A549 (cell line): ENCODE results near the gene POLDIP3. TPM values are rescaled to one million over a fixed set of nuclear protein-coding genes. Genes with fewer than 3 reads are reported as not detected.

Source experiments
- ATAC-seq, 2 experiments: fragments of 200-7000 bp in 1 of 2; fragments of >200 bp in 1 of 2; cut with Nextera tagmentation in 1 of 2; cut with Tn5 transposase in 1 of 2; 3 replicates each; pipeline versions ENCODE4 v1.8.0 to v1.9.1; 2018 to 2020; ENCODE audit warnings: mild to moderate bottlenecking in 1 of 2, moderate library complexity in 1 of 2
- CTCF ChIA-PET: fragments of 300-600 bp; sonication (Branson Sonifier 250); formaldehyde crosslinking; extraction: SDS; loops from one replicate; lab custom pipeline; 2021; ENCODE audit warnings: antibody characterized with exemption, inconsistent platforms; lab: Yijun Ruan, JAX
- POLR2A ChIA-PET: fragments of 350-600 bp; formaldehyde crosslinking; extraction: SDS; loops from one replicate; lab custom pipeline; 2021; ENCODE audit warnings: antibody characterized with exemption, inconsistent platforms; lab: Yijun Ruan, JAX
- DNase-seq, 2 experiments: peaks; one replicate each; pipeline versions ENCODE4 v3.0.0 to v3.0.0-alpha.2; 2011 to 2016; ENCODE audit warnings: low read depth in 1 of 2, low spot score in 1 of 2
- FAIRE-seq: peaks from 2 replicates; lab custom pipeline; 2011; peaks lifted over from hg19 to GRCh38; lab: Jason Lieb, UNC
- H3K27ac ChIP-seq, 2 experiments: fragments of >200 bp; sonication (Bioruptor Twin); formaldehyde crosslinking; 3 replicates each; pipeline ENCODE4 v1.5.1; 2016 to 2017
- H3K4me1 ChIP-seq: fragments of >200 bp; sonication (Bioruptor Twin); formaldehyde crosslinking; 3 replicates; pipeline ENCODE4 v1.6.1; 2016
- H3K4me2 ChIP-seq: fragments of >200 bp; sonication (Bioruptor Twin); formaldehyde crosslinking; 3 replicates; pipeline ENCODE4 v1.6.1; 2016
- H3K4me3 ChIP-seq: fragments of >200 bp; sonication (Bioruptor Twin); formaldehyde crosslinking; 3 replicates; pipeline ENCODE4 v1.5.1; 2016
- H3K9me3 ChIP-seq: fragments of >200 bp; sonication (Bioruptor Twin); formaldehyde crosslinking; 3 replicates; pipeline ENCODE4 v1.6.1; 2016
- BCL3 ChIP-seq: fragments of >200 bp; sonication (Bioruptor Twin); formaldehyde crosslinking; IDR thresholded peaks from 3 replicates; pipeline ENCODE4 v1.6.1; 2016
- CEBPB ChIP-seq, 2 experiments: fragments of >200 bp in 1 of 2; sonication (Bioruptor Twin) in 1 of 2; formaldehyde crosslinking in 1 of 2; IDR thresholded peaks; 2 replicates each; pipeline ENCODE4 v1.6.1; 2012 to 2016
- CHD2 ChIP-seq: fragments of 150-350 bp; IDR thresholded peaks from 2 replicates; pipeline ENCODE4 v1.6.1; 2014; ENCODE audit warnings: low read length; ENCODE audit not compliant: partially characterized antibody
- CHD4 ChIP-seq: fragments of 200-600 bp; sonication (generic); IDR thresholded peaks from 2 replicates; pipeline ENCODE4 v1.6.1; 2016; ENCODE audit warnings: antibody characterized with exemption, mild to moderate bottlenecking, borderline replicate concordance
- CTCF ChIP-seq: fragments of >200 bp; sonication (Bioruptor Twin); formaldehyde crosslinking; IDR thresholded peaks from 3 replicates; pipeline ENCODE4 v1.5.1; 2016
- E2F6 ChIP-seq: IDR thresholded peaks from 2 replicates; pipeline ENCODE4 v1.6.1; 2012; ENCODE audit warnings: low read depth, borderline replicate concordance
- ESRRA ChIP-seq: fragments of 150-350 bp; IDR thresholded peaks from 2 replicates; pipeline ENCODE4 v1.6.1; 2014; ENCODE audit warnings: mild to moderate bottlenecking, low read length, borderline replicate concordance
- FOXS1 ChIP-seq: fragments of 250-450 bp; sonication (Bioruptor Pico); IDR thresholded peaks from 2 replicates; pipeline ENCODE4 v1.5.0; 2020; ENCODE audit warnings: mild to moderate bottlenecking, moderate library complexity
- GATA3 ChIP-seq: IDR thresholded peaks from 2 replicates; pipeline ENCODE4 v1.6.1; 2012; ENCODE audit warnings: borderline replicate concordance
- HES2 ChIP-seq: fragments of >200 bp; sonication (Bioruptor Twin); formaldehyde crosslinking; IDR thresholded peaks from 2 replicates; pipeline ENCODE4 v1.6.1; 2016
- HMGXB4 ChIP-seq: fragments of 250-450 bp; sonication (Bioruptor Pico); IDR thresholded peaks from 2 replicates; pipeline ENCODE4 v1.5.0; 2021; ENCODE audit warnings: mild to moderate bottlenecking, moderate library complexity, borderline replicate concordance
- HOXA7 ChIP-seq: fragments of 250-450 bp; sonication (Bioruptor Pico); IDR thresholded peaks from 2 replicates; pipeline ENCODE4 v1.5.0; 2020; ENCODE audit warnings: mild to moderate bottlenecking, moderate library complexity
- JUN ChIP-seq, 2 experiments: fragments of >200 bp; sonication (Bioruptor Twin); formaldehyde crosslinking; IDR thresholded peaks; 2 replicates in 1 of 2; 3 replicates in 1 of 2; pipeline ENCODE4 v1.6.1; 2016 to 2017
- JUNB ChIP-seq: fragments of >200 bp; sonication (Bioruptor Twin); formaldehyde crosslinking; IDR thresholded peaks from 2 replicates; pipeline ENCODE4 v1.6.1; 2016
- KDM5A ChIP-seq: fragments of 200-600 bp; sonication (generic); IDR thresholded peaks from 2 replicates; pipeline ENCODE4 v1.6.1; 2016; ENCODE audit warnings: antibody characterized with exemption, mild to moderate bottlenecking
- MAFK ChIP-seq: fragments of 450-650 bp; IDR thresholded peaks from 2 replicates; pipeline ENCODE4 v1.6.1; 2014; ENCODE audit not compliant: partially characterized antibody
- MYC ChIP-seq: IDR thresholded peaks from 2 replicates; pipeline ENCODE4 v1.6.1; 2012; ENCODE audit warnings: mild to moderate bottlenecking, inconsistent platforms, low read length, improper control_type of control experiment, borderline replicate concordance
- NPAS2 ChIP-seq: fragments of 250-450 bp; sonication (Bioruptor Pico); IDR thresholded peaks from 2 replicates; pipeline ENCODE4 v1.8.0; 2022; ENCODE audit warnings: mild to moderate bottlenecking, moderate library complexity, borderline replicate concordance
- POLR2A ChIP-seq: IDR thresholded peaks from 2 replicates; pipeline ENCODE4 v1.6.1; 2012; ENCODE audit warnings: mild to moderate bottlenecking, low read length
- POLR2AphosphoS2 ChIP-seq: conservative IDR thresholded peaks from 2 replicates; pipeline ENCODE4 v1.6.1; 2012; ENCODE audit warnings: low read length, improper control_type of control experiment, inconsistent platforms
- RCOR1 ChIP-seq: fragments of 150-350 bp; IDR thresholded peaks from 2 replicates; pipeline ENCODE4 v1.6.1; 2014; ENCODE audit warnings: antibody characterized with exemption, low read length, low read depth
- RFX5 ChIP-seq: fragments of 450-650 bp; IDR thresholded peaks from 2 replicates; pipeline ENCODE4 v1.7.1; 2014; ENCODE audit warnings: antibody characterized with exemption, mild to moderate bottlenecking, moderate library complexity
- SMC3 ChIP-seq: fragments of >200 bp; sonication (Bioruptor Twin); formaldehyde crosslinking; IDR thresholded peaks from 3 replicates; pipeline ENCODE4 v1.6.1; 2018; ENCODE audit warnings: inconsistent platforms
- TFCP2L1 ChIP-seq: fragments of 250-450 bp; sonication (Bioruptor Pico); IDR thresholded peaks from 2 replicates; pipeline ENCODE4 v1.5.0; 2021; ENCODE audit warnings: mild to moderate bottlenecking
- TP53 ChIP-seq: fragments of 250-450 bp; sonication (Bioruptor Pico); IDR thresholded peaks from 2 replicates; pipeline ENCODE4 v1.5.0; 2021; ENCODE audit warnings: mild to moderate bottlenecking, moderate library complexity
- USF2 ChIP-seq: fragments of 450-650 bp; IDR thresholded peaks from 2 replicates; pipeline ENCODE4 v1.6.1; 2014; ENCODE audit warnings: antibody characterized with exemption
- ZC3H11A ChIP-seq: fragments of 450-650 bp; IDR thresholded peaks from 2 replicates; pipeline ENCODE4 v1.6.1; 2014; ENCODE audit warnings: antibody characterized with exemption, mild to moderate bottlenecking
- WGBS: methylation state at CpG from one replicate; pipeline ENCODE4 v1.1.6; 2017; ENCODE audit errors: missing lambda C conversion rate; 5-methylcytosine and 5-hydroxymethylcytosine counted together
- polyA plus RNA-seq, 4 experiments: library from polyadenylated mRNA; depleted of rRNA in 3 of 4; stranded (reverse); fragments of >200 nt; fragmentation: RNase III in 1 of 4; extraction: RNeasy Plus Mini Kit Qiagen cat#74134 plus additional on column Dnase treatment in 1 of 4; gene quantifications; 2 replicates in 3 of 4; 3 replicates in 1 of 4; pipeline ENCODE4 v1.2.3, GENCODE V29; 2011 to 2017

Gene POLDIP3
- polyA plus RNA-seq, 2 of the 4 experiments (the other 2 are of a cell fraction): 31.5 to 31.8 TPM

- H3K4me1 ChIP-seq: no peaks in the 10 kb centered on the region
- no peak for FAIRE-seq
- TF ChIP-seq TP53 (CRISPR knock-in tag) (no peak), BCL3 (no peak), RCOR1 (no peak), TFCP2L1 (CRISPR knock-in tag) (no peak), CHD4 (no peak), E2F6 (no peak), KDM5A (no peak), HES2 (no peak), ZC3H11A (no peak), CHD2 (no peak), POLR2A (no peak), RFX5 (no peak), MYC (no peak), CTCF (no peak), JUNB (no peak), SMC3 (no peak), USF2 (no peak)
- ATAC-seq: no peak
- no peak overlapping the region for H3K4me3 ChIP-seq
- no peak overlapping the region for H3K27ac ChIP-seq
- no peak for DNase-seq
- CTCF ChIA-PET: no interaction called here
- POLR2A ChIA-PET: interaction anchor here (1.2 kb wide), 1 partner anchor 12 kb away, joined by 5 read pairs; the partner anchor contains the start of gene POLDIP3
- H3K4me2 ChIP-seq: no peak overlapping the region
- WGBS: 93% methylated on average over 6 of the region's 6 CpGs
- no peaks in the 10 kb centered on the region for H3K9me3 ChIP-seq
Measured at GRCh38 chr22:42601879-42602465, 12.7 kb downstream of the POLDIP3 start.

- ChIA-PET CTCF (no interaction called here), POLR2A (no interaction called here)
- Histone ChIP-seq H3K9me3 (no peaks in the 10 kb centered on the region), H3K4me2 (no peak overlapping the region), H3K27ac (no peak overlapping the region), H3K4me3 (no peak overlapping the region)
- ATAC-seq (peak in 1 of 2 experiments; percentile 54; a peak in 2 of 6 replicates), DNase-seq (no peak), FAIRE-seq (no peak)
- WGBS: 96% methylated on average over 11 of the region's 11 CpGs
- TF ChIP-seq MYC: no peak
- TF ChIP-seq, all 56 proteins: peak for 0
- H3K4me1 ChIP-seq: no peaks in the 10 kb centered on the region
Measured at GRCh38 chr22:42596863-42597530, 17.7 kb downstream of the POLDIP3 start.

- ATAC-seq (no peak), FAIRE-seq (no peak), DNase-seq (no peak)
- H3K4me1 ChIP-seq: no peaks in the 10 kb centered on the region
- CTCF ChIA-PET: no interaction called here
- POLR2A ChIA-PET: no interaction called here
- H3K4me2 ChIP-seq: no peak overlapping the region
- 93% methylated on average over 5 of the region's 5 CpGs for WGBS
- TF ChIP-seq MAFK: no peak
- no peak for TF ChIP-seq RFX5
- no peak for TF ChIP-seq ESRRA
- TF ChIP-seq HMGXB4: no peak
- TF ChIP-seq POLR2AphosphoS2: no peak
- no peak for TF ChIP-seq KDM5A
- no peak for TF ChIP-seq POLR2A
- no peak for TF ChIP-seq CEBPB (IDR thresholded peaks at IDR 0.05)
- TF ChIP-seq NPAS2 (CRISPR knock-in tag): no peak
- no peak for TF ChIP-seq FOXS1 (CRISPR knock-in tag)
- no peak for TF ChIP-seq JUN (IDR thresholded peaks at IDR 0.05)
- TF ChIP-seq GATA3: no peak
- no peak for TF ChIP-seq HOXA7 (CRISPR knock-in tag)
- TF ChIP-seq, all 56 proteins: peak for 0
- Histone ChIP-seq H3K4me3 (no peak overlapping the region), H3K9me3 (no peaks in the 10 kb centered on the region), H3K27ac (no peak overlapping the region)
Measured at GRCh38 chr22:42596336-42596735, 18.3 kb downstream of the POLDIP3 start.
